ENCODE measurements around the gene MCU.

DNA sequence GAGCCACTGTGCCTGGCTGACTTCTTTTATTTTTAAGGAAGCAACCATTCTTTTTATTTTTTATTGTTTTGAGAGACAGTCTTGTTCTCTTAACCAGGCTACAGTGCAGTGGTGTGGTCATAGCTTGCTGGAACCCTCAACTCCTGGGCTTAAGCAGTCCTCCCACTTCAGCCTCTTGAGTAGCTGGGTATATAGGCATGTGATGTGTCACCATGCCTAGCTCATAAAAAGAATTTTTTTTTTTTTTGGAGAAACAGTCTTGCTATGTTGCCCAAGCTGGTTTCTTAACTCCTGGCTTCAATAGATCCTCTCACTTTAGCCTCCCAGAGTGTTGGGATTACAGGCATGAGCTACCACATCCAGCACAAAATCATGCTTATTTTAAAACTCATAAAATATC, 5.8 kb downstream of the MCU start:
- TF ChIP-seq, protein P1, sequence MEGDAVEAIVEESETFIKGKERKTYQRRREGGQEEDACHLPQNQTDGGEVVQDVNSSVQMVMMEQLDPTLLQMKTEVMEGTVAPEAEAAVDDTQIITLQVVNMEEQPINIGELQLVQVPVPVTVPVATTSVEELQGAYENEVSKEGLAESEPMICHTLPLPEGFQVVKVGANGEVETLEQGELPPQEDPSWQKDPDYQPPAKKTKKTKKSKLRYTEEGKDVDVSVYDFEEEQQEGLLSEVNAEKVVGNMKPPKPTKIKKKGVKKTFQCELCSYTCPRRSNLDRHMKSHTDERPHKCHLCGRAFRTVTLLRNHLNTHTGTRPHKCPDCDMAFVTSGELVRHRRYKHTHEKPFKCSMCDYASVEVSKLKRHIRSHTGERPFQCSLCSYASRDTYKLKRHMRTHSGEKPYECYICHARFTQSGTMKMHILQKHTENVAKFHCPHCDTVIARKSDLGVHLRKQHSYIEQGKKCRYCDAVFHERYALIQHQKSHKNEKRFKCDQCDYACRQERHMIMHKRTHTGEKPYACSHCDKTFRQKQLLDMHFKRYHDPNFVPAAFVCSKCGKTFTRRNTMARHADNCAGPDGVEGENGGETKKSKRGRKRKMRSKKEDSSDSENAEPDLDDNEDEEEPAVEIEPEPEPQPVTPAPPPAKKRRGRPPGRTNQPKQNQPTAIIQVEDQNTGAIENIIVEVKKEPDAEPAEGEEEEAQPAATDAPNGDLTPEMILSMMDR (conservative IDR thresholded peaks at IDR 0.05; ENCODE audit: low read length), result no peak
- no peak for TF ChIP-seq EZH2phosphoT487 (IDR thresholded peaks at IDR 0.05; ENCODE audit: borderline replicate concordance, low read depth, low read length)
